WTC11 (cell line): Measurements from ENCODE around the gene MCF2L2. TPM values are rescaled to one million over a fixed set of nuclear protein-coding genes. Genes with fewer than 3 reads are reported as not detected.

Experiments
- ATAC-seq: fragments of 200-7000 bp; cut with Tn5 transposase; 2 replicates; pipeline ENCODE4 v1.10.0; 2021; ENCODE audit warnings: mild to moderate bottlenecking, moderate library complexity
- CTCF ChIA-PET: fragments of 300-600 bp; sonication (Branson Sonifier 250); formaldehyde crosslinking; loops from one replicate; lab custom pipeline; 2021; ENCODE audit warnings: antibody characterized with exemption; lab: Charles Lee
- POLR2A ChIA-PET: fragments of 350-600 bp; sonication (Branson Sonifier 250); formaldehyde crosslinking; loops from one replicate; lab custom pipeline; 2021; ENCODE audit warnings: antibody characterized with exemption; lab: Charles Lee
- DNase-seq: peaks from one replicate; pipeline ENCODE4 v3.0.0; 2021; ENCODE audit warnings: low spot score
- H3K27ac Mint-ChIP-seq: 2 replicates; pipeline ENCODE4 v1.8.0; 2021; ENCODE audit warnings: mixed read lengths
- H3K27me3 Mint-ChIP-seq: 2 replicates; pipeline ENCODE4 v1.8.0; 2021; ENCODE audit warnings: low read depth, mild to moderate bottlenecking, moderate library complexity, mixed read lengths
- H3K36me3 Mint-ChIP-seq: 2 replicates; pipeline ENCODE4 v1.8.0; 2021; ENCODE audit warnings: mixed read lengths
- H3K4me1 Mint-ChIP-seq: 2 replicates; pipeline ENCODE4 v1.8.0; 2022; ENCODE audit warnings: mixed read lengths
- H3K4me3 Mint-ChIP-seq: 2 replicates; pipeline ENCODE4 v1.8.0; 2021; ENCODE audit warnings: mild to moderate bottlenecking, moderate library complexity, mixed read lengths
- H3K9me3 Mint-ChIP-seq: 2 replicates; pipeline ENCODE4 v1.8.0; 2021; ENCODE audit warnings: mixed read lengths
- CDX4 ChIP-seq: fragments of 250-450 bp; sonication (Bioruptor Pico); IDR thresholded peaks from 2 replicates; pipeline ENCODE4 v1.9.0; 2021; ENCODE audit warnings: moderate library complexity, mild to moderate bottlenecking, inconsistent platforms, borderline replicate concordance
- CREM ChIP-seq: sonication (generic); formaldehyde crosslinking; IDR thresholded peaks from 2 replicates; pipeline ENCODE4 v1.8.1; 2022; ENCODE audit warnings: mild to moderate bottlenecking, missing genetic modification reagents, moderate library complexity
- FOXJ3 ChIP-seq: sonication (generic); formaldehyde crosslinking; IDR thresholded peaks from 2 replicates; pipeline ENCODE4 v1.9.0; 2021; ENCODE audit warnings: missing genetic modification reagents, mild to moderate bottlenecking, borderline replicate concordance
- HMGA2 ChIP-seq: fragments of 250-450 bp; sonication (Bioruptor Pico); IDR thresholded peaks from 2 replicates; pipeline ENCODE4 v1.4.0; 2021; ENCODE audit warnings: mild to moderate bottlenecking, moderate library complexity
- KAT7 ChIP-seq: sonication (generic); formaldehyde crosslinking; IDR thresholded peaks from 2 replicates; pipeline ENCODE4 v1.8.1; 2023; ENCODE audit warnings: missing genetic modification reagents, mild to moderate bottlenecking, borderline replicate concordance
- MLX ChIP-seq: sonication (generic); formaldehyde crosslinking; IDR thresholded peaks from 2 replicates; pipeline ENCODE4 v1.8.1; 2023; ENCODE audit warnings: mild to moderate bottlenecking, missing genetic modification reagents, moderate library complexity
- MXD4 ChIP-seq: fragments of 250-450 bp; sonication (Bioruptor Pico); IDR thresholded peaks from 2 replicates; pipeline ENCODE4 v1.8.0; 2021; ENCODE audit warnings: mild to moderate bottlenecking, moderate library complexity, borderline replicate concordance
- NFATC4 ChIP-seq: fragments of 250-450 bp; sonication (Bioruptor Pico); IDR thresholded peaks from 2 replicates; pipeline ENCODE4 v1.9.0; 2021; ENCODE audit warnings: mild to moderate bottlenecking
- NFYB ChIP-seq: sonication (generic); formaldehyde crosslinking; conservative IDR thresholded peaks from 2 replicates; pipeline ENCODE4 v1.8.0; 2022; ENCODE audit warnings: low read depth, missing genetic modification reagents
- NR1H2 ChIP-seq: sonication (generic); formaldehyde crosslinking; IDR thresholded peaks from 2 replicates; pipeline ENCODE4 v1.9.0; 2021; ENCODE audit warnings: mild to moderate bottlenecking, moderate library complexity, missing genetic modification reagents
- NR2C2 ChIP-seq: sonication (generic); formaldehyde crosslinking; IDR thresholded peaks from 2 replicates; pipeline ENCODE4 v1.8.0; 2022; ENCODE audit warnings: mild to moderate bottlenecking, missing genetic modification reagents
- NR3C1 ChIP-seq: sonication (generic); formaldehyde crosslinking; conservative IDR thresholded peaks from 2 replicates; pipeline ENCODE4 v1.8.1; 2023; ENCODE audit warnings: low read depth, mild to moderate bottlenecking, missing genetic modification reagents
- PRDM15 ChIP-seq: sonication (generic); formaldehyde crosslinking; IDR thresholded peaks from 2 replicates; pipeline ENCODE4 v1.8.0; 2022; ENCODE audit warnings: missing genetic modification reagents
- TCF7 ChIP-seq: sonication (generic); formaldehyde crosslinking; IDR thresholded peaks from 2 replicates; pipeline ENCODE4 v1.8.0; 2022; ENCODE audit warnings: mild to moderate bottlenecking, low read depth, missing genetic modification reagents, moderate library complexity
- TEAD1 ChIP-seq: sonication (generic); formaldehyde crosslinking; IDR thresholded peaks from 2 replicates; pipeline ENCODE4 v1.8.0; 2022; ENCODE audit warnings: mild to moderate bottlenecking, missing genetic modification reagents
- TP53 ChIP-seq: sonication (generic); formaldehyde crosslinking; IDR thresholded peaks from 2 replicates; pipeline ENCODE4 v1.8.1; 2023; ENCODE audit warnings: mild to moderate bottlenecking, missing genetic modification reagents
- ZBTB21 ChIP-seq: sonication (generic); formaldehyde crosslinking; IDR thresholded peaks from 2 replicates; pipeline ENCODE4 v1.8.1; 2023; ENCODE audit warnings: mild to moderate bottlenecking, missing genetic modification reagents, borderline replicate concordance
- ZNF138 ChIP-seq: sonication (generic); formaldehyde crosslinking; conservative IDR thresholded peaks from 2 replicates; pipeline ENCODE4 v1.8.1; 2022; ENCODE audit warnings: mild to moderate bottlenecking, moderate library complexity, missing genetic modification reagents
- ZNF317 ChIP-seq: sonication (generic); formaldehyde crosslinking; IDR thresholded peaks from 2 replicates; pipeline ENCODE4 v1.8.1; 2023; ENCODE audit warnings: low read depth, mild to moderate bottlenecking, moderate library complexity, missing genetic modification reagents, borderline replicate concordance
- ZNF423 ChIP-seq: fragments of 250-450 bp; sonication (Bioruptor Pico); IDR thresholded peaks from 2 replicates; pipeline ENCODE4 v2.1.2; 2022; ENCODE audit warnings: mild to moderate bottlenecking, moderate library complexity
- ZNF671 ChIP-seq: fragments of 250-450 bp; sonication (Bioruptor Pico); IDR thresholded peaks from 2 replicates; pipeline ENCODE4 v1.8.0; 2021; ENCODE audit warnings: mild to moderate bottlenecking
- total RNA-seq: library from RNA; stranded (reverse); gene quantifications from 3 replicates; pipeline ENCODE4 v1.2.3, GENCODE V29; 2021
- TF ChIP-seq, protein P1 (sequence below): sonication (generic); formaldehyde crosslinking; IDR thresholded peaks from 2 replicates; pipeline ENCODE4 v1.8.1; 2023; ENCODE audit warnings: mild to moderate bottlenecking, missing genetic modification reagents
- TF ChIP-seq, protein P2 (sequence below): fragments of 200-600 bp; IDR thresholded peaks from 2 replicates; pipeline ENCODE4 v1.8.0; 2022; ENCODE audit warnings: antibody characterized with exemption
- TF ChIP-seq, protein P3 (sequence below): fragments of 250-450 bp; sonication (Bioruptor Pico); conservative IDR thresholded peaks from 2 replicates; pipeline ENCODE4 v1.9.0; 2021; ENCODE audit warnings: mild to moderate bottlenecking

Gene MCF2L2
- total RNA-seq, 1 experiment from 2014 or later: 7.5 TPM

- H3K27ac Mint-ChIP-seq: no peak overlapping the region
- CTCF ChIA-PET: no interaction called here
- DNase-seq: no peak
These were observed 71.5 kb downstream of the MCF2L2 start for GRCh38 chr3:183356920-183357319.

DNA sequence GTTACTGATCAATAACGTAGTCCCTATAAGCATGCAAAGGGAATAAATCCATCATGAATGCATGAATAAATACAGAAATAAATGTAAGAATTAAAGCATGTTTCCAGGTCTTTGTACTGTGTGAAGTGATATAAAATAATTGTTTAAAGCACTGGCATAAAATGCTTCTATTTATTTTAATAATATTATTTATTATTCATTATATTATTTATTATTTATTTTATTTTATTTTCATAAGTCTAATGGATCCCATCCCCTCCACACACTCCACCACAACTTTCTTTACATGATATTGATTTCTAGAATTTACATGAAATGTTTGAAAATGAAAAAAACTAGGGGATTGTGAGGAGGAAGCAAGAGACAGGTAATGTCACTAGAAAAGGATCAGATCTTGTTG, 73.5 kb downstream of the MCF2L2 start:
- POLR2A ChIA-PET: no interaction called here
- TF ChIP-seq CREM (no peak), NR3C1 (no peak), TEAD1 (CRISPR knock-in tag) (no peak), HMGA2 (peak; percentile 97)
- TF ChIP-seq, all 79 proteins: peak for 1
- CTCF ChIA-PET: no interaction called here
- ATAC-seq: no peak
- Mint-ChIP-seq H3K27me3 (no peaks in the 10 kb centered on the region), H3K9me3 (peaks cover 8% of the 10 kb centered on the region; the same call in 1 of the 2 replicates), H3K36me3 (no peaks in the 10 kb centered on the region), H3K4me1 (no peaks in the 10 kb centered on the region), H3K4me3 (no peak overlapping the region), H3K27ac (no peak overlapping the region)
- DNase-seq: no peak

More at GRCh38 chr3:183356920-183357319, 71.5 kb downstream of the MCF2L2 start:
- no peak for ATAC-seq
- H3K36me3 Mint-ChIP-seq: no peaks in the 10 kb centered on the region
- peaks cover 8% of the 10 kb centered on the region; the same call in 1 of the 2 replicates for H3K9me3 Mint-ChIP-seq
- no peaks in the 10 kb centered on the region for H3K27me3 Mint-ChIP-seq
- H3K4me1 Mint-ChIP-seq: no peaks in the 10 kb centered on the region
- H3K4me3 Mint-ChIP-seq: no peak overlapping the region
- POLR2A ChIA-PET: no interaction called here
- TF ChIP-seq ZNF317 (CRISPR knock-in tag): no peak
- TF ChIP-seq KAT7 (CRISPR knock-in tag): no peak
- TF ChIP-seq NFYB: no peak
- TF ChIP-seq, protein P1, sequence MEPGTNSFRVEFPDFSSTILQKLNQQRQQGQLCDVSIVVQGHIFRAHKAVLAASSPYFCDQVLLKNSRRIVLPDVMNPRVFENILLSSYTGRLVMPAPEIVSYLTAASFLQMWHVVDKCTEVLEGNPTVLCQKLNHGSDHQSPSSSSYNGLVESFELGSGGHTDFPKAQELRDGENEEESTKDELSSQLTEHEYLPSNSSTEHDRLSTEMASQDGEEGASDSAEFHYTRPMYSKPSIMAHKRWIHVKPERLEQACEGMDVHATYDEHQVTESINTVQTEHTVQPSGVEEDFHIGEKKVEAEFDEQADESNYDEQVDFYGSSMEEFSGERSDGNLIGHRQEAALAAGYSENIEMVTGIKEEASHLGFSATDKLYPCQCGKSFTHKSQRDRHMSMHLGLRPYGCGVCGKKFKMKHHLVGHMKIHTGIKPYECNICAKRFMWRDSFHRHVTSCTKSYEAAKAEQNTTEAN: no peak
- TF ChIP-seq TCF7: no peak
- no peak for TF ChIP-seq NR2C2 (CRISPR knock-in tag)
- TF ChIP-seq, all 79 proteins: peak for 0

DNA sequence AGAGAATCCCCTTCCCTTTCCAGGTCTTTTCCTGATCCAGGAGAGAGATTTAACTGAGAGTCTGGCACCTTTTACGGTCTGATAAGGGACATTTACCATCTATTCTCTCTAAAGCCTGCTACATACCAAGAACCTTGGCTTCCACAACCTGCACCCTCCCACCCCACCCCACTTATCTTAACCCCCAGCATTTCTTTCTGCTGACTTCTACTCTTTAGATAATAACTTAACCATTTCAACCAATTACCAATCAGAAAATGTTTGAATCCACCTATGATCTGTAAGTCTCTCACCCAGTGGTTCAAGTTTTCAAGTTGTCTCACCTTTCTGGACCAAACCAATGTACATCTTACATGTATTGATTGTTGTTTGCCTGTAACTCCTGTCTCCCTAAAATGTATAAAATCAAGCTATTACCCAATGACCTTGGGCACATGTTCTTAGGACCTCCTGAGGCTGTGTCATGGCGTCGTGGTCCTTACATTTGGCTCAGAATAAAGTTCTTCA, 74.0 kb downstream of the MCF2L2 start:
- no peaks in the 10 kb centered on the region for H3K4me1 Mint-ChIP-seq
- no peaks in the 10 kb centered on the region for H3K27me3 Mint-ChIP-seq
- DNase-seq: no peak
- peaks cover 8% of the 10 kb centered on the region; the same call in 1 of the 2 replicates for H3K9me3 Mint-ChIP-seq
- ChIA-PET POLR2A (interaction anchor here (1.0 kb wide), 1 partner anchor 114 kb away, joined by 3 read pairs; no protein-coding TSS in a partner anchor), CTCF (no interaction called here)
- H3K4me3 Mint-ChIP-seq: no peak overlapping the region
- no peak overlapping the region for H3K27ac Mint-ChIP-seq
- no peak for ATAC-seq
- no peaks in the 10 kb centered on the region for H3K36me3 Mint-ChIP-seq
- TF ChIP-seq NR1H2 (CRISPR knock-in tag) (no peak), ZBTB21 (CRISPR knock-in tag) (no peak), PRDM15 (CRISPR knock-in tag) (no peak), FOXJ3 (CRISPR knock-in tag) (no peak), TP53 (CRISPR knock-in tag) (no peak), MLX (CRISPR knock-in tag) (no peak), CDX4 (CRISPR knock-in tag) (no peak), ZNF423 (CRISPR knock-in tag) (no peak), MXD4 (CRISPR knock-in tag) (no peak), ZNF138 (no peak), NFATC4 (CRISPR knock-in tag) (no peak), ZNF671 (CRISPR knock-in tag) (no peak)
- TF ChIP-seq, protein P2, sequence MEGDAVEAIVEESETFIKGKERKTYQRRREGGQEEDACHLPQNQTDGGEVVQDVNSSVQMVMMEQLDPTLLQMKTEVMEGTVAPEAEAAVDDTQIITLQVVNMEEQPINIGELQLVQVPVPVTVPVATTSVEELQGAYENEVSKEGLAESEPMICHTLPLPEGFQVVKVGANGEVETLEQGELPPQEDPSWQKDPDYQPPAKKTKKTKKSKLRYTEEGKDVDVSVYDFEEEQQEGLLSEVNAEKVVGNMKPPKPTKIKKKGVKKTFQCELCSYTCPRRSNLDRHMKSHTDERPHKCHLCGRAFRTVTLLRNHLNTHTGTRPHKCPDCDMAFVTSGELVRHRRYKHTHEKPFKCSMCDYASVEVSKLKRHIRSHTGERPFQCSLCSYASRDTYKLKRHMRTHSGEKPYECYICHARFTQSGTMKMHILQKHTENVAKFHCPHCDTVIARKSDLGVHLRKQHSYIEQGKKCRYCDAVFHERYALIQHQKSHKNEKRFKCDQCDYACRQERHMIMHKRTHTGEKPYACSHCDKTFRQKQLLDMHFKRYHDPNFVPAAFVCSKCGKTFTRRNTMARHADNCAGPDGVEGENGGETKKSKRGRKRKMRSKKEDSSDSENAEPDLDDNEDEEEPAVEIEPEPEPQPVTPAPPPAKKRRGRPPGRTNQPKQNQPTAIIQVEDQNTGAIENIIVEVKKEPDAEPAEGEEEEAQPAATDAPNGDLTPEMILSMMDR: no peak
- TF ChIP-seq, protein P3, sequence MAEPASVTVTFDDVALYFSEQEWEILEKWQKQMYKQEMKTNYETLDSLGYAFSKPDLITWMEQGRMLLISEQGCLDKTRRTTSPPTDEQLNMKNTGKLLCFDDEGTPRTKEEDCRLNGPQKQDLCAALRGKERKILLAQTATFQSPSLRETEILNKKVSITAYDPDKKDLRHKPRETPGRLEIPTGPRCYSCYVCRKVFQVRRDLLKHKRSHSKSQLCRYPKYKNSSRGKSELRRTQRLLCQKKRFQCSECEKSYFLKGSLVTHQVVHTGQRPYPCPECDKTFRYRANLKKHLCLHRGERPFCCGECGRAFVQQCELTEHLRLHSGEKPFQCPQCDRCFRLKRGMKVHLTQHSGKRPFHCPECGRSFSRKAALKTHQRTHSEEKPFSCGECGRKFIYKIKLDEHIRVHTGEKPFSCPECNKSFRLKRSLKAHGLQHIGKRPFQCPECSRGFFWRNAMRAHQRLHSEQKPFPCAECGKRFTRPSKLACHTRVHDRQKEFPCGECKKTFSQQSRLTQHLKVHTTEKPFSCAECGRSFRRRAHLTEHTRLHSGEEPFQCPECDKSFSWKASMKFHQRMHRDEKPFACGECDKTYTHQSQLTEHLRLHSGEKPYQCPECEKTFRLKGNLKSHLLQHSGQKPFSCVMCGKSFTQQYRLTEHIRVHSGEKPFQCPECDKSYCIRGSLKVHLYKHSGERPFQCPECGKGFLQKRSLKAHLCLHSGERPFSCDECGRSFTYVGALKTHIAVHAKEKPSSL (CRISPR knock-in tag): no peak
